ENCODE data around the gene CARS2. TPM values are rescaled to one million over a fixed set of nuclear protein-coding genes. Genes with fewer than 3 reads are reported as not detected.

The CARS2 gene
- total and polyA plus RNA-seq, 2 experiments from 2014 or later, result 39.0 to 53.5 TPM

- TF ChIP-seq ZNF462 (CRISPR knock-in tag; IDR thresholded peaks at IDR 0.05) (no peak), REST (IDR thresholded peaks at IDR 0.05; ENCODE audit: unreplicated experiment) (no peak), NANOG (IDR thresholded peaks at IDR 0.05; ENCODE audit: borderline replicate concordance) (no peak), POLR2AphosphoS5 (IDR thresholded peaks at IDR 0.05; ENCODE audit: low read depth) (no peak)
Observed at GRCh38 chr13:110618780-110619179, 87.1 kb downstream of the CARS2 start (continued).

GRCh38 chr13:110618167-110618566 lies 87.7 kb downstream of the CARS2 start:
- peaks cover 25% of the 10 kb centered on the region for H3K4me1 Mint-ChIP-seq
- H3K79me2 ChIP-seq (replicated peaks; ENCODE audit: insufficient read depth), result peaks cover 73% of the 10 kb centered on the region
- no peak overlapping the region; the same call in 1 of the 2 replicates for H3K4me2 ChIP-seq
- DNase-seq (ENCODE audit: low spot score) (no peak), ATAC-seq (no peak)
- H3F3A ChIP-seq (replicated peaks; ENCODE audit: low read depth), result 0 out of 2 replicates have a peak, but pooled peaks cover 3% of the 10 kb centered on the region
- peaks cover 4% of the 10 kb centered on the region for H3K27me3 Mint-ChIP-seq (ENCODE audit: insufficient read depth, low read depth, poor library complexity)
- H3K36me3 ChIP-seq (ENCODE audit: insufficient read depth), result no peaks in the 10 kb centered on the region
- peaks cover 40% of the 10 kb centered on the region for H4K20me1 ChIP-seq (replicated peaks; ENCODE audit: insufficient read depth)
- TF ChIP-seq CTCF (conservative IDR thresholded peaks at IDR 0.05; ENCODE audit: low read depth in 2 of 2) (0 out of 4 replicates have a peak, but pooled peaks of 1 of the 2 experiments have one; percentile 1), POLR2AphosphoS5 (IDR thresholded peaks at IDR 0.05; ENCODE audit: low read depth) (no peak)
- H3K27me3 ChIP-seq (ENCODE audit: insufficient read depth), result no peaks in the 10 kb centered on the region
- no peak overlapping the region for H3K27ac Mint-ChIP-seq
- H3K4me1 ChIP-seq (ENCODE audit: insufficient read depth), result peaks cover 14% of the 10 kb centered on the region
- peaks cover 9% of the 10 kb centered on the region for H3K36me3 Mint-ChIP-seq (ENCODE audit: low read depth)
- H3K4me3 Mint-ChIP-seq, result no peak overlapping the region
- H2AFZ ChIP-seq, result no peak overlapping the region
- H3K4me3 ChIP-seq, result no peak overlapping the region
- H3K9me3 Mint-ChIP-seq, result peaks cover 13% of the 10 kb centered on the region; the same call in 2 of the 3 replicates
- no peak overlapping the region for H3K27ac ChIP-seq (ENCODE audit: low read depth)
- H3K9me2 ChIP-seq (ENCODE audit: insufficient read depth), result peaks cover 11% of the 10 kb centered on the region

Data from GM23338 (cell line).